ENCODE data around the gene KIF16B. TPM values are rescaled to one million over a fixed set of nuclear protein-coding genes. Genes with fewer than 3 reads are reported as not detected.

KIF16B gene
- total and polyA plus RNA-seq, 10 of the 15 experiments (the other 5 are each of a cell fraction or from before 2014, with no cell fraction given), result 0.21 to 5.2 (median 3.0) TPM

DNA sequence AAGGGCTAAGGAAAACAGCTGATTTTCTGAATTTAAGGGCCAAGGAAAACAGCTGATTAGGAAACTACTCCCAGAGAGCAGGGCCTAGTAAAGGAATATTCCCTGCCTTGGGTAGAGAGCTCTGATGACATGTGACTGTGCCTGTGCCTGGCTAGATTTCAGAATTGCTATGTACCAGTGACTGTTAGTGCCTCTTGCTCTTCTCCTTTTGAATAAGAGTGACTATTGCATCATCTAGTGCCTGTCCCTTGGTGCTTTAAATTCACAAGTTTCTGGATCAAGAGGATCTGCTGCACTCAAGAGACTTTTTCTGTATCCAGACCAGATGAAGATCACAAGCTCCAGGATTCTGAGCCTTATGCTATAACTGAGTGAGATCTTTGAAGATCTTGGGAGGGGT is 332.9 kb downstream of the KIF16B start:
- in situ Hi-C loops (cut with MboI) (no loop called here), intact Hi-C loops (cut with micrococcal nuclease; ENCODE audit: unreplicated experiment) (loop anchor here (10.0 kb wide), 1 partner anchor 536 kb away; no protein-coding TSS in a partner anchor)
- no peak for FAIRE-seq
- TF ChIP-seq MEF2B (IDR thresholded peaks at IDR 0.05; ENCODE audit: partially characterized antibody, poor library complexity, severe bottlenecking) (no peak), STAT1 (conservative IDR thresholded peaks at IDR 0.05) (no peak), NFYB (IDR thresholded peaks at IDR 0.05; ENCODE audit: insufficient read depth, low read depth, low read length) (no peak), CUX1 (IDR thresholded peaks at IDR 0.05; ENCODE audit: insufficient replicate concordance, low read depth, low read length) (no peak), TAF1 (IDR thresholded peaks at IDR 0.05; ENCODE audit: borderline replicate concordance, low read depth, low read length) (no peak), CHD2 (IDR thresholded peaks at IDR 0.05; ENCODE audit: borderline replicate concordance, low read depth, low read length) (no peak), RUNX3 (IDR thresholded peaks at IDR 0.05; ENCODE audit: low read length) (no peak), EP300 (IDR thresholded peaks at IDR 0.05; ENCODE audit: borderline replicate concordance in 1 of 2, control insufficient read depth in 1 of 2, low read depth in 2 of 2, low read length in 2 of 2) (no peak), JUND (IDR thresholded peaks at IDR 0.05; ENCODE audit: low read depth, low read length) (no peak), ASH2L (IDR thresholded peaks at IDR 0.05; ENCODE audit: borderline replicate concordance, low read depth) (no peak), E4F1 (IDR thresholded peaks at IDR 0.05; ENCODE audit: borderline replicate concordance, partially characterized antibody) (no peak), NRF1 (conservative IDR thresholded peaks at IDR 0.05; ENCODE audit: low read depth, low read length) (no peak), IKZF2 (IDR thresholded peaks at IDR 0.05) (no peak)
- TF ChIP-seq, protein P1, sequence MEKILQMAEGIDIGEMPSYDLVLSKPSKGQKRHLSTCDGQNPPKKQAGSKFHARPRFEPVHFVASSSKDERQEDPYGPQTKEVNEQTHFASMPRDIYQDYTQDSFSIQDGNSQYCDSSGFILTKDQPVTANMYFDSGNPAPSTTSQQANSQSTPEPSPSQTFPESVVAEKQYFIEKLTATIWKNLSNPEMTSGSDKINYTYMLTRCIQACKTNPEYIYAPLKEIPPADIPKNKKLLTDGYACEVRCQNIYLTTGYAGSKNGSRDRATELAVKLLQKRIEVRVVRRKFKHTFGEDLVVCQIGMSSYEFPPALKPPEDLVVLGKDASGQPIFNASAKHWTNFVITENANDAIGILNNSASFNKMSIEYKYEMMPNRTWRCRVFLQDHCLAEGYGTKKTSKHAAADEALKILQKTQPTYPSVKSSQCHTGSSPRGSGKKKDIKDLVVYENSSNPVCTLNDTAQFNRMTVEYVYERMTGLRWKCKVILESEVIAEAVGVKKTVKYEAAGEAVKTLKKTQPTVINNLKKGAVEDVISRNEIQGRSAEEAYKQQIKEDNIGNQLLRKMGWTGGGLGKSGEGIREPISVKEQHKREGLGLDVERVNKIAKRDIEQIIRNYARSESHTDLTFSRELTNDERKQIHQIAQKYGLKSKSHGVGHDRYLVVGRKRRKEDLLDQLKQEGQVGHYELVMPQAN (conservative IDR thresholded peaks at IDR 0.05), result no peak

More for the DNA sequence above, 332.9 kb downstream of the KIF16B start:
- POLR2A ChIA-PET, result no interaction called here
- no peaks in the 10 kb centered on the region; a peak in 1 of 4 replicates for H3K27me3 ChIP-seq (replicated peaks in 1 of 2; ENCODE audit: control insufficient read depth in 2 of 2, insufficient read depth in 2 of 2, low read length in 1 of 2)
- H3K4me1 ChIP-seq (ENCODE audit: control insufficient read depth, insufficient read depth, low read length), result no peaks in the 10 kb centered on the region
- CTCF ChIA-PET, result interaction anchor here (1.1 kb wide), 1 partner anchor 530 kb away, joined by 6 read pairs; no protein-coding TSS in a partner anchor
- SMC1A ChIA-PET (ENCODE audit: uncharacterized antibody, unreplicated experiment), result interaction anchor here (1.4 kb wide), 1 partner anchor 531 kb away, joined by 4 read pairs; no protein-coding TSS in a partner anchor
- RAD21 ChIA-PET (ENCODE audit: unreplicated experiment), result interaction anchor here (0.9 kb wide), 1 partner anchor 531 kb away, joined by 3 read pairs; no protein-coding TSS in a partner anchor
- no peak overlapping the region for H3K9ac ChIP-seq (ENCODE audit: control insufficient read depth, insufficient read depth, low read length)
- no peak overlapping the region for H2AFZ ChIP-seq (ENCODE audit: control insufficient read depth, low read depth, low read length)
- no peaks in the 10 kb centered on the region; the same call in 2 of the 3 replicates for H3K9me3 ChIP-seq (replicated peaks; ENCODE audit: control insufficient read depth, insufficient read depth, low read length)
- no TSS peak for BruUV-seq (replicated peaks)
- no peaks in the 10 kb centered on the region for H3K36me3 ChIP-seq (ENCODE audit: control insufficient read depth in 2 of 2, insufficient read depth in 2 of 2, low read length in 1 of 2)
- H4K20me1 ChIP-seq (ENCODE audit: control insufficient read depth, insufficient read depth), result no peaks in the 10 kb centered on the region
- H3K4me3 ChIP-seq, result no peak overlapping the region
- DNase-seq (ENCODE audit: low read depth, low spot score) (no peak), ATAC-seq (no peak)
- no peaks in the 10 kb centered on the region for H3K79me2 ChIP-seq (ENCODE audit: control insufficient read depth, insufficient read depth, low read length)
- no peak overlapping the region for H3K27ac ChIP-seq (ENCODE audit: control insufficient read depth, insufficient read depth)
- H3K4me2 ChIP-seq (ENCODE audit: control insufficient read depth, insufficient read depth), result no peak overlapping the region

Data from GM12878 (cell line).